Lower leg skin (tissue), 4 donors: Measurements from ENCODE around the gene SPAG4. TPM values are rescaled to one million over a fixed set of nuclear protein-coding genes. Genes with fewer than 3 reads are reported as not detected.

ENCODE experiments used
- DNase-seq, 2 donors: peaks; one replicate each; pipeline ENCODE4 v3.0.0-alpha.2; 2019; ENCODE audit warnings: low spot score in 2 of 2
- H3K4me3 ChIP-seq: fragments of 200-600 bp; sonication (generic); 2 replicates; pipeline ENCODE4 v1.5.1; 2017; ENCODE audit warnings: mild to moderate bottlenecking, low read depth; ENCODE audit not compliant: poor library complexity, severe bottlenecking
- CTCF ChIP-seq, 3 donors: fragments of 450-650 bp; IDR thresholded peaks; one replicate each; pipeline ENCODE4 v1.5.1; 2016; ENCODE audit warnings: antibody characterized with exemption in 3 of 3, mild to moderate bottlenecking in 3 of 3, moderate library complexity in 2 of 3
- POLR2A ChIP-seq, 2 donors: fragments of 450-650 bp; IDR thresholded peaks; one replicate each; pipeline ENCODE4 v1.6.1; 2016 to 2017; ENCODE audit warnings: antibody characterized with exemption in 2 of 2, mild to moderate bottlenecking in 1 of 2, moderate library complexity in 1 of 2
- WGBS, 2 donors: methylation state at CpG; one replicate each; pipeline ENCODE4 v1.1.5; 2018; 5-methylcytosine and 5-hydroxymethylcytosine counted together
- intact Hi-C: fragments of 100-400 bp; cut with DNase I; formaldehyde crosslinking; loops from one replicate; pipeline ENCODE4 v1.15.0; 2023; ENCODE audit warnings: low total_unique reads
- total RNA-seq, 4 donors: library from RNA; depleted of rRNA; stranded (reverse); fragments of >200 nt; gene quantifications; one replicate each; pipeline ENCODE4 v1.1.0, GENCODE V29; 2016

SPAG4 gene
- total RNA-seq, 4 donors from 2014 or later = 1.2 to 2.5 (median 1.9) TPM; not detected in 1

GRCh38 chr20:35662551-35662950 is 46.9 kb downstream of the SPAG4 start:
- intact Hi-C loops = no loop called here
- TF ChIP-seq POLR2A (IDR thresholded peaks at IDR 0.05) (no peak), CTCF (IDR thresholded peaks at IDR 0.05) (no peak)
- DNase-seq = no peak
- no peak overlapping the region for H3K4me3 ChIP-seq
- 15 to 17% methylated on average over 2 of the region's 2 CpGs for WGBS, 2 donors

- peak; percentile 36 to 88 for DNase-seq
- 0% methylated on average over 28 of the region's 28 CpGs for WGBS, 2 donors
- intact Hi-C loops = no loop called here
Observed at GRCh38 chr20:35663516-35664465, 48.2 kb downstream of the SPAG4 start.

GRCh38 chr20:35664466-35665206 is 49.0 kb downstream of the SPAG4 start, which contains the start of the genes CPNE1 and RBM12:
Gene CPNE1, minus strand, starts transcription at chr20:35664900. Its CDS starts 31,977 bp downstream, at chr20:35632923.
Gene RBM12, minus strand, starts transcription at chr20:35664900. Its CDS starts 9,578 bp downstream, at chr20:35655322.
- intact Hi-C loops = no loop called here
- 0 to 2% methylated on average over 15 to 55 of the region's 61 CpGs for WGBS, 2 donors
- DNase-seq = peak; percentile 88 to 99
- TF ChIP-seq CTCF (IDR thresholded peaks at IDR 0.05) (no peak), POLR2A (IDR thresholded peaks at IDR 0.05) (peak in 1 of 2 donors; percentile 89)
- peak within 1 kb of the TSS; percentile 79 for H3K4me3 ChIP-seq

More at GRCh38 chr20:35663516-35664465, 48.2 kb downstream of the SPAG4 start:
- TF ChIP-seq POLR2A (IDR thresholded peaks at IDR 0.05) = no peak
- TF ChIP-seq CTCF (IDR thresholded peaks at IDR 0.05) = no peak
- peak overlapping the region; percentile 79 for H3K4me3 ChIP-seq

- no peak overlapping the region for H3K4me3 ChIP-seq
- 95 to 96% methylated on average over 17 of the region's 17 CpGs for WGBS, 2 donors
- intact Hi-C loops = no loop called here
- TF ChIP-seq POLR2A (IDR thresholded peaks at IDR 0.05) (no peak), CTCF (IDR thresholded peaks at IDR 0.05) (no peak)
- DNase-seq = no peak
Observed at GRCh38 chr20:35665949-35666288, 50.3 kb downstream of the SPAG4 start.

- TF ChIP-seq POLR2A (IDR thresholded peaks at IDR 0.05) (no peak), CTCF (IDR thresholded peaks at IDR 0.05) (no peak)
- DNase-seq = no peak
- 96 to 98% methylated on average over 5 of the region's 5 CpGs for WGBS, 2 donors
Observed at GRCh38 chr20:35669221-35669620, 53.6 kb downstream of the SPAG4 start.

More at GRCh38 chr20:35669221-35669620, 53.6 kb downstream of the SPAG4 start:
- intact Hi-C loops = no loop called here
- no peak overlapping the region for H3K4me3 ChIP-seq
